ENCODE results near the gene ASIC4.

ASIC4 gene

GRCh38 chr2:219514836-219515235 is 554 bp downstream of the ASIC4 start:
- TF ChIP-seq EZH2phosphoT487 (IDR thresholded peaks at IDR 0.05; ENCODE audit: borderline replicate concordance, low read length) (no peak), CTCF (IDR thresholded peaks at IDR 0.05; ENCODE audit: low read depth, low read length, poor library complexity, severe bottlenecking) (no peak)
- Histone ChIP-seq H3K4me2 (ENCODE audit: low read length) (no peak overlapping the region), H3K79me2 (ENCODE audit: control insufficient read depth, low read length) (no peaks in the 10 kb centered on the region), H3K9me2 (replicated peaks; ENCODE audit: control insufficient read depth, low read length) (no peaks in the 10 kb centered on the region), H4K20me1 (ENCODE audit: control insufficient read depth, insufficient read depth, low read depth, low read length) (no peaks in the 10 kb centered on the region; the same call in 1 of the 2 replicates), H3K36me3 (ENCODE audit: control insufficient read depth, low read length) (no peaks in the 10 kb centered on the region), H3K27me3 (ENCODE audit: control insufficient read depth, low read length) (peaks cover 80% of the 10 kb centered on the region), H3K4me1 (ENCODE audit: control insufficient read depth, low read length) (peaks cover 3% of the 10 kb centered on the region; the same call in 1 of the 2 replicates), H3F3A (ENCODE audit: control insufficient read depth, insufficient read depth) (no peaks in the 10 kb centered on the region), H3K9me3 (ENCODE audit: control insufficient read depth, insufficient read depth, low read length) (no peaks in the 10 kb centered on the region), H3K4me3 (ENCODE audit: low read length) (no peak overlapping the region), H3K27ac (ENCODE audit: low read depth, low read length) (no peak overlapping the region)

GRCh38 chr2:219515874-219516629 is 1.8 kb downstream of the ASIC4 start:
- Histone ChIP-seq H4K20me1 (ENCODE audit: control insufficient read depth, insufficient read depth, low read depth, low read length) (no peaks in the 10 kb centered on the region; the same call in 1 of the 2 replicates), H3K36me3 (ENCODE audit: control insufficient read depth, low read length) (no peaks in the 10 kb centered on the region), H3K4me3 (ENCODE audit: low read length) (no peak overlapping the region), H3K4me1 (ENCODE audit: control insufficient read depth, low read length) (no peaks in the 10 kb centered on the region), H3K9me2 (replicated peaks; ENCODE audit: control insufficient read depth, low read length) (no peaks in the 10 kb centered on the region), H3K9me3 (ENCODE audit: control insufficient read depth, insufficient read depth, low read length) (no peaks in the 10 kb centered on the region), H3K27ac (ENCODE audit: low read depth, low read length) (no peak overlapping the region), H3K4me2 (ENCODE audit: low read length) (no peak overlapping the region), H3K27me3 (ENCODE audit: control insufficient read depth, low read length) (peaks cover 77% of the 10 kb centered on the region), H3F3A (ENCODE audit: control insufficient read depth, insufficient read depth) (no peaks in the 10 kb centered on the region), H3K79me2 (ENCODE audit: control insufficient read depth, low read length) (no peaks in the 10 kb centered on the region)
- no peak for TF ChIP-seq EZH2phosphoT487 (IDR thresholded peaks at IDR 0.05; ENCODE audit: borderline replicate concordance, low read length)
- no peak for TF ChIP-seq CTCF (IDR thresholded peaks at IDR 0.05; ENCODE audit: low read depth, low read length, poor library complexity, severe bottlenecking)

- Histone ChIP-seq H3F3A (ENCODE audit: control insufficient read depth, insufficient read depth) (no peaks in the 10 kb centered on the region), H3K27ac (ENCODE audit: low read depth, low read length) (no peak overlapping the region)
Observed at GRCh38 chr2:219516888-219517287, 2.6 kb downstream of the ASIC4 start.

More at GRCh38 chr2:219516888-219517287, 2.6 kb downstream of the ASIC4 start:
- Histone ChIP-seq H3K9me2 (replicated peaks; ENCODE audit: control insufficient read depth, low read length) (no peaks in the 10 kb centered on the region), H3K27me3 (ENCODE audit: control insufficient read depth, low read length) (peaks cover 77% of the 10 kb centered on the region), H3K4me3 (ENCODE audit: low read length) (no peak overlapping the region), H3K79me2 (ENCODE audit: control insufficient read depth, low read length) (no peaks in the 10 kb centered on the region), H3K4me1 (ENCODE audit: control insufficient read depth, low read length) (no peaks in the 10 kb centered on the region), H3K9me3 (ENCODE audit: control insufficient read depth, insufficient read depth, low read length) (no peaks in the 10 kb centered on the region), H3K4me2 (ENCODE audit: low read length) (no peak overlapping the region), H3K36me3 (ENCODE audit: control insufficient read depth, low read length) (no peaks in the 10 kb centered on the region), H4K20me1 (ENCODE audit: control insufficient read depth, insufficient read depth, low read depth, low read length) (no peaks in the 10 kb centered on the region; the same call in 1 of the 2 replicates)
- no peak for TF ChIP-seq CTCF (IDR thresholded peaks at IDR 0.05; ENCODE audit: low read depth, low read length, poor library complexity, severe bottlenecking)

Data from DOHH2 (cell line).